GM12878 (cell line): ENCODE results near the gene TMPRSS13.

Experiments
- EP300 ChIP-seq, 2 experiments: fragments of 150-350 bp in 1 of 2; IDR thresholded peaks; 2 replicates each; pipeline ENCODE4 v1.6.1; 2011 to 2012; ENCODE audit warnings: low read depth in 2 of 2, low read length in 2 of 2, borderline replicate concordance in 1 of 2, improper control_type of control experiment in 1 of 2, inconsistent platforms in 1 of 2; ENCODE audit not compliant: control insufficient read depth in 1 of 2
- EZH2 ChIP-seq: IDR thresholded peaks from 2 replicates; pipeline ENCODE4 v1.6.1; 2012; ENCODE audit warnings: low read depth, mild to moderate bottlenecking, control low read depth, inconsistent platforms, low read length, borderline replicate concordance; ENCODE audit not compliant: control insufficient read depth
- FOXM1 ChIP-seq: IDR thresholded peaks from 2 replicates; pipeline ENCODE4 v1.6.1; 2012; ENCODE audit warnings: low read depth, mild to moderate bottlenecking, inconsistent platforms, low read length, moderate library complexity
- HDAC2 ChIP-seq: fragments of 200-600 bp; sonication (generic); IDR thresholded peaks from 2 replicates; pipeline ENCODE4 v1.6.1; 2017
- HDAC6 ChIP-seq: fragments of 200-600 bp; sonication (generic); IDR thresholded peaks from one replicate; pipeline ENCODE4 v1.8.0; 2017; ENCODE audit warnings: antibody characterized with exemption; ENCODE audit not compliant: unreplicated experiment
- RCOR1 ChIP-seq: conservative IDR thresholded peaks from 2 replicates; pipeline ENCODE4 v1.6.1; 2012; ENCODE audit warnings: low read depth, low read length, improper control_type of control experiment
- RELB ChIP-seq: fragments of 450-650 bp; IDR thresholded peaks from 2 replicates; pipeline ENCODE4 v1.6.1; 2017; ENCODE audit warnings: low read depth, mild to moderate bottlenecking, moderate library complexity
- RFX5 ChIP-seq: IDR thresholded peaks from 2 replicates; pipeline ENCODE4 v1.6.1; 2011; ENCODE audit warnings: low read depth, low read length, improper control_type of control experiment
- SMAD1 ChIP-seq: fragments of 450-650 bp; IDR thresholded peaks from 2 replicates; pipeline ENCODE4 v1.6.1; 2018; ENCODE audit warnings: mild to moderate bottlenecking, low read depth; ENCODE audit not compliant: partially characterized antibody
- SPI1 ChIP-seq: IDR thresholded peaks from 2 replicates; pipeline ENCODE4 v1.6.1; 2011; ENCODE audit warnings: low read depth, mild to moderate bottlenecking, low read length, moderate library complexity, borderline replicate concordance; ENCODE audit not compliant: insufficient read depth
- TF ChIP-seq, protein P1 (sequence below): IDR thresholded peaks from 2 replicates; pipeline ENCODE4 v1.6.1; 2011; ENCODE audit warnings: low read depth, low read length, improper control_type of control experiment, borderline replicate concordance
- TF ChIP-seq, protein P2 (sequence below), 3 experiments: IDR thresholded peaks in 2 of 3; conservative IDR thresholded peaks in 1 of 3; 2 replicates each; pipeline ENCODE4 v1.5.1; 2011; ENCODE audit warnings: low read depth in 3 of 3, low read length in 3 of 3, mild to moderate bottlenecking in 3 of 3, control low read depth in 2 of 3, moderate library complexity in 2 of 3, inconsistent platforms in 1 of 3, mixed read lengths in 1 of 3; ENCODE audit not compliant: control insufficient read depth in 2 of 3, insufficient read depth in 1 of 3; ENCODE audit errors: extremely low read depth in 1 of 3
- TF ChIP-seq, protein P3 (sequence below): IDR thresholded peaks from 2 replicates; pipeline ENCODE4 v1.6.1; 2012; ENCODE audit warnings: mild to moderate bottlenecking, low read depth, low read length

GRCh38 chr11:117887431-117888138 is 41.6 kb downstream of the TMPRSS13 start:
- TF ChIP-seq HDAC6 (no peak), SPI1 (no peak), RCOR1 (no peak), SMAD1 (no peak), RELB (no peak), EZH2 (no peak), EP300 (IDR thresholded peaks at IDR 0.05; ENCODE audit: borderline replicate concordance in 1 of 2, control insufficient read depth in 1 of 2, low read depth in 2 of 2, low read length in 2 of 2) (no peak), RFX5 (no peak), HDAC2 (no peak), FOXM1 (no peak)
- TF ChIP-seq, protein P1, sequence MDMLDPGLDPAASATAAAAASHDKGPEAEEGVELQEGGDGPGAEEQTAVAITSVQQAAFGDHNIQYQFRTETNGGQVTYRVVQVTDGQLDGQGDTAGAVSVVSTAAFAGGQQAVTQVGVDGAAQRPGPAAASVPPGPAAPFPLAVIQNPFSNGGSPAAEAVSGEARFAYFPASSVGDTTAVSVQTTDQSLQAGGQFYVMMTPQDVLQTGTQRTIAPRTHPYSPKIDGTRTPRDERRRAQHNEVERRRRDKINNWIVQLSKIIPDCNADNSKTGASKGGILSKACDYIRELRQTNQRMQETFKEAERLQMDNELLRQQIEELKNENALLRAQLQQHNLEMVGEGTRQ: no peak
- TF ChIP-seq, protein P2, sequence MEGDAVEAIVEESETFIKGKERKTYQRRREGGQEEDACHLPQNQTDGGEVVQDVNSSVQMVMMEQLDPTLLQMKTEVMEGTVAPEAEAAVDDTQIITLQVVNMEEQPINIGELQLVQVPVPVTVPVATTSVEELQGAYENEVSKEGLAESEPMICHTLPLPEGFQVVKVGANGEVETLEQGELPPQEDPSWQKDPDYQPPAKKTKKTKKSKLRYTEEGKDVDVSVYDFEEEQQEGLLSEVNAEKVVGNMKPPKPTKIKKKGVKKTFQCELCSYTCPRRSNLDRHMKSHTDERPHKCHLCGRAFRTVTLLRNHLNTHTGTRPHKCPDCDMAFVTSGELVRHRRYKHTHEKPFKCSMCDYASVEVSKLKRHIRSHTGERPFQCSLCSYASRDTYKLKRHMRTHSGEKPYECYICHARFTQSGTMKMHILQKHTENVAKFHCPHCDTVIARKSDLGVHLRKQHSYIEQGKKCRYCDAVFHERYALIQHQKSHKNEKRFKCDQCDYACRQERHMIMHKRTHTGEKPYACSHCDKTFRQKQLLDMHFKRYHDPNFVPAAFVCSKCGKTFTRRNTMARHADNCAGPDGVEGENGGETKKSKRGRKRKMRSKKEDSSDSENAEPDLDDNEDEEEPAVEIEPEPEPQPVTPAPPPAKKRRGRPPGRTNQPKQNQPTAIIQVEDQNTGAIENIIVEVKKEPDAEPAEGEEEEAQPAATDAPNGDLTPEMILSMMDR (IDR thresholded peaks at IDR 0.05 in 2 of 3, conservative IDR thresholded peaks at IDR 0.05 in 1 of 3; ENCODE audit: control insufficient read depth in 2 of 3, extremely low read depth in 1 of 3, insufficient read depth in 1 of 3, low read depth in 3 of 3, low read length in 3 of 3): no peak
- TF ChIP-seq, protein P3, sequence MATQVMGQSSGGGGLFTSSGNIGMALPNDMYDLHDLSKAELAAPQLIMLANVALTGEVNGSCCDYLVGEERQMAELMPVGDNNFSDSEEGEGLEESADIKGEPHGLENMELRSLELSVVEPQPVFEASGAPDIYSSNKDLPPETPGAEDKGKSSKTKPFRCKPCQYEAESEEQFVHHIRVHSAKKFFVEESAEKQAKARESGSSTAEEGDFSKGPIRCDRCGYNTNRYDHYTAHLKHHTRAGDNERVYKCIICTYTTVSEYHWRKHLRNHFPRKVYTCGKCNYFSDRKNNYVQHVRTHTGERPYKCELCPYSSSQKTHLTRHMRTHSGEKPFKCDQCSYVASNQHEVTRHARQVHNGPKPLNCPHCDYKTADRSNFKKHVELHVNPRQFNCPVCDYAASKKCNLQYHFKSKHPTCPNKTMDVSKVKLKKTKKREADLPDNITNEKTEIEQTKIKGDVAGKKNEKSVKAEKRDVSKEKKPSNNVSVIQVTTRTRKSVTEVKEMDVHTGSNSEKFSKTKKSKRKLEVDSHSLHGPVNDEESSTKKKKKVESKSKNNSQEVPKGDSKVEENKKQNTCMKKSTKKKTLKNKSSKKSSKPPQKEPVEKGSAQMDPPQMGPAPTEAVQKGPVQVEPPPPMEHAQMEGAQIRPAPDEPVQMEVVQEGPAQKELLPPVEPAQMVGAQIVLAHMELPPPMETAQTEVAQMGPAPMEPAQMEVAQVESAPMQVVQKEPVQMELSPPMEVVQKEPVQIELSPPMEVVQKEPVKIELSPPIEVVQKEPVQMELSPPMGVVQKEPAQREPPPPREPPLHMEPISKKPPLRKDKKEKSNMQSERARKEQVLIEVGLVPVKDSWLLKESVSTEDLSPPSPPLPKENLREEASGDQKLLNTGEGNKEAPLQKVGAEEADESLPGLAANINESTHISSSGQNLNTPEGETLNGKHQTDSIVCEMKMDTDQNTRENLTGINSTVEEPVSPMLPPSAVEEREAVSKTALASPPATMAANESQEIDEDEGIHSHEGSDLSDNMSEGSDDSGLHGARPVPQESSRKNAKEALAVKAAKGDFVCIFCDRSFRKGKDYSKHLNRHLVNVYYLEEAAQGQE: no peak
